PFSK-1 (cell line): ENCODE results near the gene MXRA5.

Source experiments
- FOXP2 ChIP-seq: optimal IDR thresholded peaks from 2 replicates; pipeline ENCODE3; 2011; ENCODE audit warnings: borderline replicate concordance, control low read depth, inconsistent platforms; ENCODE audit not compliant: insufficient read depth; ENCODE audit errors: extremely low read length, extremely low read depth
- POLR2AphosphoS5 ChIP-seq: IDR thresholded peaks from 2 replicates; pipeline ENCODE4 v1.6.1; 2012; ENCODE audit warnings: low read depth, mild to moderate bottlenecking, control low read depth, low read length, moderate library complexity
- REST ChIP-seq, 2 experiments: IDR thresholded peaks; 2 replicates each; pipeline versions ENCODE4 v1.6.1 to v1.8.0; 2011 to 2012; ENCODE audit warnings: low read depth in 2 of 2, low read length in 2 of 2, control low read depth in 1 of 2, inconsistent platforms in 1 of 2, mild to moderate bottlenecking in 1 of 2, moderate library complexity in 1 of 2; ENCODE audit not compliant: insufficient read depth in 1 of 2
- SIN3A ChIP-seq: IDR thresholded peaks from 2 replicates; pipeline ENCODE4 v1.6.1; 2012; ENCODE audit warnings: mild to moderate bottlenecking, low read length, moderate library complexity, borderline replicate concordance; ENCODE audit not compliant: insufficient read depth
- TAF1 ChIP-seq: IDR thresholded peaks from 2 replicates; pipeline ENCODE4 v1.6.1; 2012; ENCODE audit warnings: low read length, control low read depth, borderline replicate concordance; ENCODE audit not compliant: insufficient read depth

MXRA5 gene

GRCh38 chrX:3320471-3321046, 25.9 kb downstream of the MXRA5 start:
- TF ChIP-seq SIN3A (no peak), TAF1 (no peak), POLR2AphosphoS5 (no peak), REST (IDR thresholded peaks at IDR 0.05; ENCODE audit: insufficient read depth in 1 of 2, low read depth in 2 of 2, low read length in 2 of 2) (no peak), FOXP2 (no peak)

DNA sequence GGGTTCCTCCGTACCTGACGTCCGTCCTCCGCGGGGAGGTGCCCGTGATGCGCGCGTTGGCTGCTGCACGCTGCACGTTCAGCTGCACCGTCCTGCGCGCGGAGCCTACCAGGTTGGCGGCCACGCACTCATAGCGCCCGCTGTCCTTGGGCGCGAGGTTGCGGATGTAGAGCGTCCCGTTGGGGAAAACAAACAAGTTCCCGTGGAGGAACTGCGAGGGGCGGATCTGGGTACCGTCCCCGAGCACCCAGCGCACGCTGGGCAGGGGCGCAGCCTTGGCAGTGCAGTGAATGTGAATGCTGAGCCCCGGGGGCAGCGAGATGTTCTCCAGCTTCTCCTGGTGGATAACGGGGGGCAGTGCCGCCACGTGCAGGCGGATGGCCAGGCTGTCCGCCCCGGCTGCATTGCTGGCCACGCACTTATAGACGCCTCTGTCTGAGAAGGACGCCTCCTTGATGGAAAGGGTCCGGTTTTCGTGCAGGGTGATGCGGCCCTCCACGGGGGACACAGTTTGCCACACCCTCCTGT, 29.2 kb downstream of the MXRA5 start:
- TF ChIP-seq TAF1 (no peak), REST (IDR thresholded peaks at IDR 0.05; ENCODE audit: insufficient read depth in 1 of 2, low read depth in 2 of 2, low read length in 2 of 2) (no peak), POLR2AphosphoS5 (no peak), SIN3A (no peak), FOXP2 (no peak)

GRCh38 chrX:3312109-3312508, 34.3 kb downstream of the MXRA5 start:
- TF ChIP-seq TAF1 (no peak), FOXP2 (no peak), SIN3A (no peak), POLR2AphosphoS5 (no peak), REST (IDR thresholded peaks at IDR 0.05; ENCODE audit: insufficient read depth in 1 of 2, low read depth in 2 of 2, low read length in 2 of 2) (no peak)

GRCh38 chrX:3307881-3308280, 38.6 kb downstream of the MXRA5 start:
- TF ChIP-seq TAF1: no peak
- TF ChIP-seq FOXP2: no peak
- no peak for TF ChIP-seq REST (IDR thresholded peaks at IDR 0.05; ENCODE audit: insufficient read depth in 1 of 2, low read depth in 2 of 2, low read length in 2 of 2)
- TF ChIP-seq SIN3A: no peak
- TF ChIP-seq POLR2AphosphoS5: no peak

GRCh38 chrX:3299636-3300035, 46.8 kb downstream of the MXRA5 start:
- no peak for TF ChIP-seq SIN3A
- no peak for TF ChIP-seq POLR2AphosphoS5
- TF ChIP-seq TAF1: no peak
- no peak for TF ChIP-seq REST (IDR thresholded peaks at IDR 0.05; ENCODE audit: insufficient read depth in 1 of 2, low read depth in 2 of 2, low read length in 2 of 2)
- TF ChIP-seq FOXP2: no peak
